ENCODE results near the gene AADACL2. TPM values are rescaled to one million over a fixed set of nuclear protein-coding genes. Genes with fewer than 3 reads are reported as not detected.

AADACL2 gene
- total and polyA plus RNA-seq, 2 of the 4 experiments (the other 2 are of a cell fraction) = not detected

DNA sequence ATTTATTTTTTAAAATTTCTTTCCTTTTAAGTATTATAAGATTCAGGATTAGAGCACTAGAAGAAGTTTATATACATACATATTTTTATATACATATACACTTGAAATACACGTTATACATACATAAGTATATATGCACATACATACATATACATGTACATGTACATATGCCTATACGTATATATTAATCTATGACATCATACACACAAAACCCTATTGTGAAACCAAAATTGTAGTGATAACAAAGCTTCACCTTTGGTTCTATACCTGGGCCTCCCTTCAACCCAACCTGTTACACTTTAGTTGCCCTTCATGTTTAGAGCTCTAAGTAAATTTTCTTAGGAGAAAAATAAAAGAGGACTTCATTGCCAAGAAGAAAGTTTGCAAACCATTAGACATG lies 17.0 kb downstream of the AADACL2 start:
- Histone ChIP-seq H2AFZ (replicated peaks; ENCODE audit: low read length, poor library complexity) (no peak overlapping the region), H2AK9ac (replicated peaks; ENCODE audit: low read depth, low read length, poor library complexity) (no peak overlapping the region), H3K18ac (ENCODE audit: low read depth, low read length) (no peak overlapping the region), H3K9me3 (ENCODE audit: control insufficient read depth, insufficient read depth, low read length) (no peaks in the 10 kb centered on the region), H3K4ac (ENCODE audit: low read depth, low read length) (no peak overlapping the region), H3K4me3 (ENCODE audit: insufficient read depth, low read depth, low read length) (no peak overlapping the region), H3K9me1 (ENCODE audit: insufficient read depth, low read length) (no peaks in the 10 kb centered on the region; the same call in 1 of the 2 replicates), H3K14ac (replicated peaks; ENCODE audit: low read depth, low read length) (no peak overlapping the region), H3K27ac (ENCODE audit: insufficient read depth, low read length) (no peak overlapping the region), H2BK15ac (ENCODE audit: low read depth, low read length) (no peak overlapping the region), H3K9ac (ENCODE audit: low read depth, low read length) (no peak overlapping the region), H3K27me3 (ENCODE audit: control insufficient read depth, insufficient read depth, low read length) (no peaks in the 10 kb centered on the region), H3K23ac (ENCODE audit: low read depth, low read length) (no peak overlapping the region), H4K5ac (ENCODE audit: low read depth, low read length) (no peak overlapping the region), H4K91ac (ENCODE audit: insufficient read depth, low read depth, low read length) (no peak overlapping the region), H2BK20ac (ENCODE audit: low read depth, low read length) (no peak overlapping the region), H3K4me2 (ENCODE audit: low read depth, low read length) (no peak overlapping the region), H4K8ac (ENCODE audit: low read depth in 2 of 2, low read length in 2 of 2) (no peak overlapping the region), H3K56ac (ENCODE audit: extremely low read depth, insufficient read depth, low read length) (no peak overlapping the region), H2BK5ac (ENCODE audit: low read depth, low read length, poor library complexity, severe bottlenecking) (no peak overlapping the region), H4K20me1 (ENCODE audit: insufficient read depth, low read length) (no peaks in the 10 kb centered on the region), H3K4me1 (ENCODE audit: control insufficient read depth, insufficient read depth, low read length) (no peaks in the 10 kb centered on the region), H2AK5ac (ENCODE audit: low read depth, low read length) (no peak overlapping the region), H2BK120ac (ENCODE audit: low read depth, low read length) (no peak overlapping the region), H3K36me3 (ENCODE audit: control insufficient read depth, insufficient read depth, low read length) (no peaks in the 10 kb centered on the region), H3K79me1 (ENCODE audit: low read depth in 1 of 2, low read length in 2 of 2) (no peaks in the 10 kb centered on the region)
- CTCF ChIA-PET = interaction anchor here (0.7 kb wide), 1 partner anchor 53 kb away, joined by 3 read pairs; no protein-coding TSS in a partner anchor
- dilution Hi-C loops (cut with HindIII; ENCODE audit: low sequenced_read_pairs, unreplicated experiment) (no loop called here), intact Hi-C loops (cut with micrococcal nuclease) (no loop called here), in situ Hi-C loops (cut with MboI; ENCODE audit: low sequenced_read_pairs) (no loop called here)
- TF ChIP-seq MXI1 (IDR thresholded peaks at IDR 0.05; ENCODE audit: borderline replicate concordance, low read depth, low read length) (no peak), CEBPB (IDR thresholded peaks at IDR 0.05; ENCODE audit: low read depth, low read length) (no peak), FOS (IDR thresholded peaks at IDR 0.05; ENCODE audit: low read depth, low read length) (no peak), BHLHE40 (IDR thresholded peaks at IDR 0.05; ENCODE audit: low read depth, low read length) (no peak)
- BruUV-seq (replicated peaks) = no TSS peak
- POLR2A ChIA-PET (ENCODE audit: unreplicated experiment) = no interaction called here
- no peak for ATAC-seq (ENCODE audit: low read depth)
- WGBS, 2 experiments (ENCODE audit: extremely low coverage in 2 of 2, insufficient read length in 1 of 2) = no CpG with 5 or more reads among the region's 2 CpGs
- no peak for DNase-seq
